ENCODE measurements around the gene DNAJC12.
A peak's percentile ranks its signal among the peaks of the same experiment; 100 is the strongest.
"Not testable (repeated sequence)": the region's sequence is repeated elsewhere in the genome, so short reads cannot be mapped to it uniquely, and the experiment has no call there.

The DNAJC12 gene

DNA sequence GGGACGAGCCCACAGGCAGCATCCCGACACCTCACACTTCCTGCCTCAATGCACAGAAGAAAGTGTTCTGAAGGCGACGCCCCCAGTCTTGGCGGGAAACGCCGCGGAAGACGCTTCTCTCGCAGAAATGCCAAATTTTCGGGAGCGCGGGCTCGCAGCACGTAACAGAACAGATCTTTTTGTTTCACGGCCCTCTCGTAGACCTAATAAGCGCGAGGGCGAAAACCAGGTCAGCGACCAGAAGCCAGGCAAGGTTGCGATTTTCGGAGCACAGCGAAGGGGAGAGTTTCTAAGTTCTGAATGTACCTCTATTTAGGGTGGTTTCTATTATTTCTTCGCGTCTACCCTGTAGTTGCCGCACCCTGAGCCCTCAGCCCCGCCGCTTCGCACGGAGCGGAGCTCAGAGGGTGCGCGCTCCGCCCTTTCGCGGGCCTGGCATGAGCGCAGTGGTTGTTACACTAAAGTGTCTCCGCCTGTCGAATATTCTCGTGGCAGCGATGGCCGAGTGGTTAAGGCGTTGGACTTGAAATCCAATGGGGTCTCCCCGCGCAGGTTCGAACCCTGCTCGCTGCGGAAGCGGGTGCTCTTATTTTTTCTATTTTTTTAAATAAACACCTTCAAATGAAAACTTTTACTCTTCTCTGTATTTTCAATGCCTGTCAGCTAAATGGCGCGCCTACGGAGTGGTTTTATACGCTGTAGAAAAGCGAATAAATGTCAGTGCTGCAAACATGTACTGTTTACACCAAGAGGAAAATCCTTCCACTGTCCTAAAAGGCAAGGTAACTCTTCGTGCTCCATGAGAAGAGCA, 73.8 kb downstream of the DNAJC12 start:
- peak; percentile 93 to 100 (median 99) for DNase-seq (ENCODE audit: low read depth in 2 of 3, low spot score in 2 of 3)

DNA sequence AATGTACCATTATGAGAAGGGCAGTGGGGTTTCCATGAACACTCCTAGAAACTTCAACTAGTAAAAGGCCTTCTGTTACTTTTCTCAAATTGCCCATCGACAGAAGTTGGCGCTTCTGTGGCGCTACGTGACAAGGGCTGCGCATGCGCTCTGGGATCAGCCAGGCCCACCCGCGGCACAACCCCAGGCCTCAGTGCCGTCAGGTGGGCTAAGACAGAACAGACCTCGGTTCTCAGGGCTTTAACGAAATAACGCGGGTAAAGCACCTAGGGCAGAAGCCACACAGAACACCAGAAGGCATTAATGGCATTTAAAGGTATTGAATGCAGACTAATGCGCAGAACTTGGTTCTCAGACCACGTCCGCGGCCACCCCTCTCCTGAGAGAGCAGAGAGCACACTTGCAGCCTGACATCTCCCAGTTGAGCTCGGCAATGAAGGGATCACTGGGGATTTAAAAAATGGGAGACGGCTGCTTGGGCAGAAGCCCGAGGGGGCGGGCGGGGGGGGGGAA, 74.4 kb downstream of the DNAJC12 start:
- peak; percentile 52 to 69 (median 63) for DNase-seq (ENCODE audit: low read depth in 2 of 3, low spot score in 2 of 3)

DNA sequence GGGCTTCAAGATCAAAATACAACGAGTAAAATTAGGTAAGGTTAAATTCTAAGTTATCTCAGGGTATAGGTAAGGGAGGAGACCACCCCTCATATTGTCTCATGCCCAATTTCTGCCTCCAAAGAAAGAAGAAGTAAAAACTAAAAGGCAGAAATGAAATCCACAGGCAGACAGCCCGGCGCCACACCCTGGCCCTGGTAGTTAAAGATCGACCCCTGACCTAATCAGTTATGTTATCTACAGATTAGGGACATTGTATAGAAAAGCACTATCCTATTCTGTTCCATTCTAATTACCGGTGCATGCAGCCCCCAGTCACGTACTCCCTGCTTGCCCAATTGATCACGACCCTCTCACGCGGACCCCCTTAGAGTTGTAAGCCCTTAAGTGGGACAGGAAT, 75.4 kb downstream of the DNAJC12 start:
- not testable (repeated sequence) for DNase-seq (ENCODE audit: low read depth in 2 of 3, low spot score in 2 of 3)

DNA sequence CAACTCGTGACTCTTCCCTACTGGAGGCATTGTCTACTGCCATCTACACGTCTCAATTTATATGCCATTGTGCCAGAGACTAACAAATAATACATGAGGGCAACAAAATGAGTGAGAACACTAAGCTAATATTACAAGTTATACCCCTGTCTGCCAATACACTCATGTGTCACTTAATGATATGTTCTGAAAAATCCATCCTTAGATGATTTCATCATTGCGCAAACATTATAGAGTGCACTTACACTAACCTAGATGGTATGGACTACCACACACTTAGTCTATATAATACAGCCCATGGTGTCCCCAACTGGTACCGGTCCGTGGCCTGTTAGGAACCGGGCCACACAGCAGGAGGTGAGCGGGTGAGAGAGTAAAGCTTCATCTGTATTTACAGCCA, 77.7 kb downstream of the DNAJC12 start:
- no peak for DNase-seq (ENCODE audit: low read depth in 2 of 3, low spot score in 2 of 3)

Measured in activated CD8-positive, alpha-beta memory T cell treated with anti-CD3 and anti-CD28 coated beads for 48 hours (primary cell).